Liver (tissue), 9 donors: ENCODE measurements around the gene PLD4. TPM values are rescaled to one million over a fixed set of nuclear protein-coding genes. Genes with fewer than 3 reads are reported as not detected.

Source experiments
- DNase-seq: peaks from one replicate; pipeline ENCODE4 v3.0.0-alpha.2; 2017; ENCODE audit warnings: low spot score
- H3K27ac ChIP-seq, 2 donors: one replicate each; pipeline ENCODE4 v1.7.0; 2013; ENCODE audit warnings: inconsistent platforms in 2 of 2, low read length in 2 of 2, control low read depth in 1 of 2, low read depth in 1 of 2, mild to moderate bottlenecking in 1 of 2
- H3K27me3 ChIP-seq, 4 donors: one replicate each; pipeline versions ENCODE4 v1.6.1 to v1.7.0; 2013; ENCODE audit warnings: low read length in 3 of 4, inconsistent platforms in 1 of 4, mild to moderate bottlenecking in 1 of 4, moderate library complexity in 1 of 4; ENCODE audit not compliant: control insufficient read depth in 4 of 4, insufficient read depth in 4 of 4
- H3K36me3 ChIP-seq, 4 donors: one replicate each; pipeline versions ENCODE4 v1.6.1 to v1.7.0; 2013; ENCODE audit warnings: low read length in 3 of 4, mild to moderate bottlenecking in 3 of 4, low read depth in 1 of 4, moderate library complexity in 1 of 4; ENCODE audit not compliant: control insufficient read depth in 4 of 4, insufficient read depth in 3 of 4
- H3K4me1 ChIP-seq, 4 donors: one replicate each; pipeline versions ENCODE4 v1.6.1 to v1.7.0; 2013; ENCODE audit warnings: low read length in 3 of 4, mild to moderate bottlenecking in 3 of 4, moderate library complexity in 1 of 4; ENCODE audit not compliant: control insufficient read depth in 4 of 4, insufficient read depth in 4 of 4
- H3K4me3 ChIP-seq, 3 donors: one replicate each; pipeline versions ENCODE4 v1.6.1 to v1.7.0; 2013; ENCODE audit warnings: low read length in 3 of 3, control low read depth in 1 of 3, low read depth in 1 of 3, mild to moderate bottlenecking in 1 of 3
- H3K9ac ChIP-seq, 2 donors: one replicate each; pipeline ENCODE4 v1.7.0; 2013; ENCODE audit warnings: low read length in 2 of 2, mild to moderate bottlenecking in 2 of 2, moderate library complexity in 2 of 2, control low read depth in 1 of 2, low read depth in 1 of 2
- H3K9me3 ChIP-seq, 4 donors: one replicate each; pipeline versions ENCODE4 v1.6.1 to v1.7.0; 2013; ENCODE audit warnings: low read length in 3 of 4; ENCODE audit not compliant: control insufficient read depth in 4 of 4
- ATF3 ChIP-seq: IDR thresholded peaks from 2 replicates; pipeline ENCODE4 v1.6.1; 2016; ENCODE audit warnings: antibody characterized with exemption
- EGR1 ChIP-seq, 2 donors: IDR thresholded peaks; 2 replicates each; pipeline ENCODE4 v1.6.1; 2016 to 2018; ENCODE audit warnings: antibody characterized with exemption in 2 of 2, low read depth in 2 of 2
- FOXA1 ChIP-seq: IDR thresholded peaks from 2 replicates; pipeline ENCODE4 v1.6.1; 2016; ENCODE audit warnings: antibody characterized with exemption
- FOXA2 ChIP-seq: IDR thresholded peaks from 2 replicates; pipeline ENCODE4 v1.6.1; 2016; ENCODE audit warnings: antibody characterized with exemption
- GABPA ChIP-seq, 2 donors: IDR thresholded peaks in 1 of 2; conservative IDR thresholded peaks in 1 of 2; 2 replicates each; pipeline ENCODE4 v1.6.1; 2016; ENCODE audit warnings: antibody characterized with exemption in 2 of 2, mild to moderate bottlenecking in 1 of 2, moderate library complexity in 1 of 2
- HNF4A ChIP-seq, 2 donors: conservative IDR thresholded peaks; 2 replicates each; pipeline ENCODE4 v1.6.1; 2016; ENCODE audit warnings: antibody characterized with exemption in 2 of 2, mild to moderate bottlenecking in 2 of 2
- JUND ChIP-seq, 2 donors: IDR thresholded peaks; 2 replicates each; pipeline ENCODE4 v1.6.1; 2016; ENCODE audit warnings: antibody characterized with exemption in 2 of 2
- RXRA ChIP-seq, 2 donors: IDR thresholded peaks; 2 replicates each; pipeline ENCODE4 v1.6.1; 2017 to 2018; ENCODE audit warnings: antibody characterized with exemption in 2 of 2, mild to moderate bottlenecking in 1 of 2
- SP1 ChIP-seq: IDR thresholded peaks from 2 replicates; pipeline ENCODE4 v1.6.1; 2018; ENCODE audit warnings: antibody characterized with exemption, mild to moderate bottlenecking
- TAF1 ChIP-seq: conservative IDR thresholded peaks from 2 replicates; pipeline ENCODE4 v1.6.1; 2016; ENCODE audit warnings: antibody characterized with exemption, mild to moderate bottlenecking
- WGBS: extraction: QIAGEN DNeasy Blood & Tissue Kit; methylation state at CpG from one replicate; pipeline ENCODE4 v1.1.7; 2013; 5-methylcytosine and 5-hydroxymethylcytosine counted together
- polyA plus RNA-seq, 2 donors: library from polyadenylated mRNA; stranded (reverse) in 1 of 2; unstranded in 1 of 2; fragments of 200-250 nt in 1 of 2; fragments of >200 nt in 1 of 2; fragmentation: Nextera tagmentation in 1 of 2; extraction: Ambion mirVana in 1 of 2; gene quantifications; one replicate each; pipeline versions ENCODE4 v1.2.1 to v1.2.3, GENCODE V29; 2013 to 2015
- total RNA-seq, 2 donors: library from RNA; depleted of rRNA; stranded (reverse); fragments of >200 nt; gene quantifications; one replicate each; pipeline ENCODE4 v1.2.3, GENCODE V29; 2014
- TF ChIP-seq, protein P1 (sequence below): IDR thresholded peaks from 2 replicates; pipeline ENCODE4 v1.6.1; 2016; ENCODE audit warnings: antibody characterized with exemption
- donor health status: healthy.
- donor health status: healthy.
- donor health status: healthy.
- donor health status: healthy.
- donor health status: healthy.

The PLD4 gene
- total and polyA plus RNA-seq, 4 donors = under 0.01 to 14.5 (median 0.35) TPM

DNA sequence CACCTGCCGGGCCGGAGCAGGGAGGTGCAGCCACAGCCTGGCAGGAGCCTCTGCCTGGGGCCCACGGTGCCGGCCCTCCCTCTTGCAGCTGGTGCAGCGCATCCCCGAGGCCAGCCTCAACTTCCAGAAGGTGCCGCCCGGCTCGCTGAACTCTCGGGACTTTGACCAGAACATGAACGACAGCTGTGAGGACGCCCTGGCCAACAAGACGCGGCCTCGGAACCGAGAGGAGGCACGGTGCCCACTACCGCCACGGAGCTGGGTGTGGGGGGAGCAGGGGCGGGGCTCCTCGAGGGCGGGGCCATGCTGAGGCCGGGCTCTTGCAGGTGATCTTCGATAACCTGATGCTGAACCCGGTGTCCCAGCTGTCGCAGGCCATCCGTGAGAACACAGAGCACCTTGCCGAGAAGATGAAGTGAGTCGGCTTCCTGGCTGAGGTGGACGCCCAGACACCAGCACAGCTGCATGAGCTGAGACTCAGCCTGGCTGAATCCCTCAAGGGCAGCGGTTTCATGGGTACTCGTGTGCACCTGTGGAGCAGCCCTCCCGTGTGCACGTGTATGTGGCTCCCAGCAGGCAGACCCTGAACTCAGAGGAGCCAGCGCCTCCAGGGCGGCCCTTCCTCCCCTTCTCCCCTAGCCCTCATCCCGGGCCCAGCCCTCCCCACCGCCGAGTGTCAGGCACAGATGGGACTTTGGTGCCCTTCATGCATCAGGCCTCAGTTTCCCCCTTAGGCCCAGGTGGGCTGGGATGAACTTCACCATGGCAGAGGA is 31.1 kb upstream of the PLD4 start:
- WGBS = 80% methylated on average over 39 of the region's 39 CpGs
- Histone ChIP-seq H3K27ac (no peak overlapping the region), H3K27me3 (no peaks in the 10 kb centered on the region), H3K36me3 (peaks cover 0 to 9% (median 0%) of the 10 kb centered on the region in 4 donors), H3K9ac (no peak overlapping the region), H3K4me3 (no peak overlapping the region), H3K9me3 (no peaks in the 10 kb centered on the region), H3K4me1 (peaks cover 5 to 16% (median 6%) of the 10 kb centered on the region in 4 donors)
- peak; percentile 30 for DNase-seq
- TF ChIP-seq ATF3 (no peak), JUND (IDR thresholded peaks at IDR 0.05) (no peak)
- TF ChIP-seq, protein P1, sequence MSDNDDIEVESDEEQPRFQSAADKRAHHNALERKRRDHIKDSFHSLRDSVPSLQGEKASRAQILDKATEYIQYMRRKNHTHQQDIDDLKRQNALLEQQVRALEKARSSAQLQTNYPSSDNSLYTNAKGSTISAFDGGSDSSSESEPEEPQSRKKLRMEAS = no peak

- DNase-seq = peak; percentile 30
- 86% methylated on average over 30 of the region's 30 CpGs for WGBS
Observed at GRCh38 chr14:104894331-104895206, 30.1 kb upstream of the PLD4 start.

GRCh38 chr14:104895207-104895785 is 29.4 kb upstream of the PLD4 start:
- Histone ChIP-seq H3K4me3 (no peak overlapping the region), H3K27me3 (no peaks in the 10 kb centered on the region), H3K27ac (no peak overlapping the region), H3K9ac (no peak overlapping the region), H3K4me1 (peaks cover 5 to 16% (median 6%) of the 10 kb centered on the region in 4 donors), H3K9me3 (no peaks in the 10 kb centered on the region), H3K36me3 (peaks cover 0 to 5% (median 0%) of the 10 kb centered on the region in 4 donors)
- DNase-seq = peak; percentile 33
- peak in 1 of 2 donors; percentile 41 for TF ChIP-seq RXRA (IDR thresholded peaks at IDR 0.05)
- TF ChIP-seq FOXA1 = no peak
- TF ChIP-seq SP1 = no peak
- TF ChIP-seq, protein P1 = no peak
- no peak for TF ChIP-seq TAF1
- no peak for TF ChIP-seq HNF4A (conservative IDR thresholded peaks at IDR 0.05)
- WGBS = 72% methylated on average over 9 of the region's 9 CpGs

More at GRCh38 chr14:104894331-104895206, 30.1 kb upstream of the PLD4 start:
- peaks cover 5 to 16% (median 6%) of the 10 kb centered on the region in 4 donors for H3K4me1 ChIP-seq
- H3K9ac ChIP-seq = no peak overlapping the region
- peaks cover 0 to 5% (median 0%) of the 10 kb centered on the region in 4 donors for H3K36me3 ChIP-seq
- H3K4me3 ChIP-seq = no peak overlapping the region
- TF ChIP-seq TAF1 (no peak), JUND (IDR thresholded peaks at IDR 0.05) (no peak), GABPA (IDR thresholded peaks at IDR 0.05 in 1 of 2, conservative IDR thresholded peaks at IDR 0.05 in 1 of 2) (no peak), RXRA (IDR thresholded peaks at IDR 0.05) (no peak), EGR1 (IDR thresholded peaks at IDR 0.05; ENCODE audit: low read depth in 2 of 2) (no peak), FOXA2 (no peak)
- no peak overlapping the region for H3K27ac ChIP-seq
- no peaks in the 10 kb centered on the region for H3K9me3 ChIP-seq
- no peaks in the 10 kb centered on the region for H3K27me3 ChIP-seq
